ENCODE data around the gene RAD9B. TPM values are rescaled to one million over a fixed set of nuclear protein-coding genes. Genes with fewer than 3 reads are reported as not detected.
A peak's percentile ranks its signal among the peaks of the same experiment; 100 is the strongest.

Gene RAD9B
- total and polyA plus RNA-seq, 9 of the 15 experiments (the other 6 are each of a cell fraction or from before 2014, with no cell fraction given) = 0.05 to 0.83 (median 0.32) TPM

DNA sequence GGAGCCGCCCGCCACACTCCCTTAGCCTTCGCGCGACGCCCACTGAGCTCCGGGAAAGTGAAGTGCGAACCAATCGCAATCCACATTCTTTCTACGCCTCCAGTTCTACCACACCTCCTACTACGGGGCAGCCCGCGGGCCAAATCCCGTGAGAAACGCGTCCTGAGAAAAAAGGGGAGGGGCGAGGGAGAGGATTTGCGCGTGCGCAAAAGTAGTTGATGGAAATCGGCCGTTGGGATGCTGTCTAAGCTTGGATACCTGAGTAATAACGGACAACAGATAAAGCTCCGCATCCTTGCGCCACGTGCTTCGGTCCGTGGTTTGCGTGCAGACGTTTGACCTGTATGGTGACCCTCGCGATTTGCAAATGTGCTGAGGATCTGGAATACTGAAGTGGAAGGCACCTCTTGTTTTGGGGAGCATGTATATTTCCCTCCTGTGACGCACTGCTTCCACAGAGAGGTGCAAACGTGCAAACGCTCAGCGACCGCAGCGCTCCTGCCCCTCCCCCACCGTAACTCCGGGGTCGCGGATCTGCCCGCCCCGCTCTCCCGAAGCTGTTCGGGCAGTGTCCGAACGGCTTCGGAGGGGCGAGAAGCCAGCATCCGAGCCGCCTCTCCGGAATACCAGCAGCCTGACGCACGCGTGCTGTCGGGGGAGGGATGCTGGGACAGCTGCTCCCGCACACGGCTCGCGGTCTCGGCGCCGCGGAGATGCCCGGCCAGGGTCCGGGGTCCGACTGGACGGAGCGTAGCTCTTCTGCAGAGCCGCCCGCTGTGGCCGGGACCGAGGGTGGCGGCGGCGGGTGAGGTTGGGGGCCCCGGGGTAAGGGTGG is 33.7 kb upstream of the RAD9B start, which contains the start of the genes FAM216A and GPN3 (continued):
- peak; percentile 20; the same call in 1 of the 2 replicates for TF ChIP-seq GATA2 (CRISPR knock-in tag; IDR thresholded peaks at IDR 0.05)
- TF ChIP-seq, protein P1, sequence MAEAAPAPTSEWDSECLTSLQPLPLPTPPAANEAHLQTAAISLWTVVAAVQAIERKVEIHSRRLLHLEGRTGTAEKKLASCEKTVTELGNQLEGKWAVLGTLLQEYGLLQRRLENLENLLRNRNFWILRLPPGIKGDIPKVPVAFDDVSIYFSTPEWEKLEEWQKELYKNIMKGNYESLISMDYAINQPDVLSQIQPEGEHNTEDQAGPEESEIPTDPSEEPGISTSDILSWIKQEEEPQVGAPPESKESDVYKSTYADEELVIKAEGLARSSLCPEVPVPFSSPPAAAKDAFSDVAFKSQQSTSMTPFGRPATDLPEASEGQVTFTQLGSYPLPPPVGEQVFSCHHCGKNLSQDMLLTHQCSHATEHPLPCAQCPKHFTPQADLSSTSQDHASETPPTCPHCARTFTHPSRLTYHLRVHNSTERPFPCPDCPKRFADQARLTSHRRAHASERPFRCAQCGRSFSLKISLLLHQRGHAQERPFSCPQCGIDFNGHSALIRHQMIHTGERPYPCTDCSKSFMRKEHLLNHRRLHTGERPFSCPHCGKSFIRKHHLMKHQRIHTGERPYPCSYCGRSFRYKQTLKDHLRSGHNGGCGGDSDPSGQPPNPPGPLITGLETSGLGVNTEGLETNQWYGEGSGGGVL (CRISPR knock-in tag; IDR thresholded peaks at IDR 0.05) = no peak
- no peak for TF ChIP-seq PTTG1 (tag; IDR thresholded peaks at IDR 0.05; ENCODE audit: low read depth)
- TF ChIP-seq ZNF644 (tag; IDR thresholded peaks at IDR 0.05; ENCODE audit: low read depth) = 0 out of 2 replicates have a peak, but pooled peaks have one; percentile 6
- TF ChIP-seq SIN3B (IDR thresholded peaks at IDR 0.05; ENCODE audit: low read depth) = peak; percentile 22; the same call in 1 of the 2 replicates
- no peak for TF ChIP-seq ELF4 (CRISPR knock-in tag; IDR thresholded peaks at IDR 0.05)
- no peak for TF ChIP-seq MEF2D (tag; conservative IDR thresholded peaks at IDR 0.05; ENCODE audit: low read depth)
- TF ChIP-seq MYC (IDR thresholded peaks at IDR 0.05; ENCODE audit: low read depth, low read length) = peak; percentile 98
- peak; percentile 84; the same call in 1 of the 2 replicates for TF ChIP-seq MYC (CRISPR knock-in tag; IDR thresholded peaks at IDR 0.05; ENCODE audit: borderline replicate concordance, low read depth)
- TF ChIP-seq KLF10 (CRISPR knock-in tag; IDR thresholded peaks at IDR 0.05) = no peak
- TF ChIP-seq, protein P2, sequence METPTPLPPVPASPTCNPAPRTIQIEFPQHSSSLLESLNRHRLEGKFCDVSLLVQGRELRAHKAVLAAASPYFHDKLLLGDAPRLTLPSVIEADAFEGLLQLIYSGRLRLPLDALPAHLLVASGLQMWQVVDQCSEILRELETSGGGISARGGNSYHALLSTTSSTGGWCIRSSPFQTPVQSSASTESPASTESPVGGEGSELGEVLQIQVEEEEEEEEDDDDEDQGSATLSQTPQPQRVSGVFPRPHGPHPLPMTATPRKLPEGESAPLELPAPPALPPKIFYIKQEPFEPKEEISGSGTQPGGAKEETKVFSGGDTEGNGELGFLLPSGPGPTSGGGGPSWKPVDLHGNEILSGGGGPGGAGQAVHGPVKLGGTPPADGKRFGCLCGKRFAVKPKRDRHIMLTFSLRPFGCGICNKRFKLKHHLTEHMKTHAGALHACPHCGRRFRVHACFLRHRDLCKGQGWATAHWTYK (CRISPR knock-in tag; IDR thresholded peaks at IDR 0.05) = no peak
- peak; percentile 92; the same call in 1 of the 2 replicates for TF ChIP-seq RBM14 (IDR thresholded peaks at IDR 0.05; ENCODE audit: borderline replicate concordance, insufficient read depth, low read depth, low read length)
- no peak for TF ChIP-seq TARDBP (IDR thresholded peaks at IDR 0.05)
- no peak; the same call in 1 of the 2 replicates for TF ChIP-seq SOX6 (IDR thresholded peaks at IDR 0.05)
- TF ChIP-seq RFX5 (IDR thresholded peaks at IDR 0.05; ENCODE audit: low read depth, low read length) = no peak
- TF ChIP-seq SMARCA5 (IDR thresholded peaks at IDR 0.05) = no peak
- TF ChIP-seq RCOR1 (IDR thresholded peaks at IDR 0.05; ENCODE audit: borderline replicate concordance in 1 of 2, low read depth in 2 of 2, low read length in 2 of 2) = peak in 1 of 2 experiments; percentile 89; a peak in 3 of 4 replicates
- TF ChIP-seq, protein P3, sequence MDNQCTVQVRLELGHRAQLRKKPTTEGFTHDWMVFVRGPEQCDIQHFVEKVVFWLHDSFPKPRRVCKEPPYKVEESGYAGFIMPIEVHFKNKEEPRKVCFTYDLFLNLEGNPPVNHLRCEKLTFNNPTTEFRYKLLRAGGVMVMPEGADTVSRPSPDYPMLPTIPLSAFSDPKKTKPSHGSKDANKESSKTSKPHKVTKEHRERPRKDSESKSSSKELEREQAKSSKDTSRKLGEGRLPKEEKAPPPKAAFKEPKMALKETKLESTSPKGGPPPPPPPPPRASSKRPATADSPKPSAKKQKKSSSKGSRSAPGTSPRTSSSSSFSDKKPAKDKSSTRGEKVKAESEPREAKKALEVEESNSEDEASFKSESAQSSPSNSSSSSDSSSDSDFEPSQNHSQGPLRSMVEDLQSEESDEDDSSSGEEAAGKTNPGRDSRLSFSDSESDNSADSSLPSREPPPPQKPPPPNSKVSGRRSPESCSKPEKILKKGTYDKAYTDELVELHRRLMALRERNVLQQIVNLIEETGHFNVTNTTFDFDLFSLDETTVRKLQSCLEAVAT (IDR thresholded peaks at IDR 0.05) = no peak
- TF ChIP-seq POLR2AphosphoS5 (IDR thresholded peaks at IDR 0.05; ENCODE audit: control insufficient read depth, insufficient read depth, low read depth, low read length) = peak; percentile 80; the same call in 1 of the 2 replicates
- TF ChIP-seq HNRNPUL1 (IDR thresholded peaks at IDR 0.05; ENCODE audit: low read length) = no peak
- TF ChIP-seq KAT8 (IDR thresholded peaks at IDR 0.05; ENCODE audit: low read depth) = no peak
- TF ChIP-seq NR2F6 (CRISPR knock-in tag; IDR thresholded peaks at IDR 0.05) = no peak
- TF ChIP-seq, protein P4, sequence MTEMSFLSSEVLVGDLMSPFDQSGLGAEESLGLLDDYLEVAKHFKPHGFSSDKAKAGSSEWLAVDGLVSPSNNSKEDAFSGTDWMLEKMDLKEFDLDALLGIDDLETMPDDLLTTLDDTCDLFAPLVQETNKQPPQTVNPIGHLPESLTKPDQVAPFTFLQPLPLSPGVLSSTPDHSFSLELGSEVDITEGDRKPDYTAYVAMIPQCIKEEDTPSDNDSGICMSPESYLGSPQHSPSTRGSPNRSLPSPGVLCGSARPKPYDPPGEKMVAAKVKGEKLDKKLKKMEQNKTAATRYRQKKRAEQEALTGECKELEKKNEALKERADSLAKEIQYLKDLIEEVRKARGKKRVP (CRISPR knock-in tag; IDR thresholded peaks at IDR 0.05) = no peak

All from K562 (cell line).